ENCODE results near the gene QRFP. TPM values are rescaled to one million over a fixed set of nuclear protein-coding genes. Genes with fewer than 3 reads are reported as not detected.
"Not testable (repeated sequence)": the region's sequence is repeated elsewhere in the genome, so short reads cannot be mapped to it uniquely, and the experiment has no call there.

QRFP gene
- total and polyA plus RNA-seq, 4 donors: 0.05 TPM; not detected in 3

- TF ChIP-seq EGR1 (IDR thresholded peaks at IDR 0.05; ENCODE audit: low read depth in 2 of 2) (no peak), ATF3 (IDR thresholded peaks at IDR 0.05) (no peak), FOXA1 (IDR thresholded peaks at IDR 0.05) (no peak), RXRA (IDR thresholded peaks at IDR 0.05) (no peak), YY1 (IDR thresholded peaks at IDR 0.05) (no peak), SP1 (IDR thresholded peaks at IDR 0.05) (no peak), FOXA2 (IDR thresholded peaks at IDR 0.05) (no peak), TAF1 (conservative IDR thresholded peaks at IDR 0.05) (no peak), NR2F2 (IDR thresholded peaks at IDR 0.05) (no peak)
Measured at GRCh38 chr9:130912932-130913598, 16.5 kb upstream of the QRFP start (continued).

- H3K9ac ChIP-seq (ENCODE audit: low read depth in 1 of 2, low read length in 2 of 2): no peak overlapping the region
- no peak overlapping the region for H3K4me3 ChIP-seq (ENCODE audit: low read depth in 1 of 3, low read length in 3 of 3)
- no peak overlapping the region for H3K27ac ChIP-seq (ENCODE audit: low read depth in 1 of 2, low read length in 2 of 2)
- H3K36me3 ChIP-seq (ENCODE audit: control insufficient read depth in 4 of 4, insufficient read depth in 3 of 4, low read depth in 1 of 4, low read length in 3 of 4): no peaks in the 10 kb centered on the region
- WGBS: 85% methylated on average over 26 of the region's 26 CpGs
- no peaks in the 10 kb centered on the region for H3K4me1 ChIP-seq (ENCODE audit: control insufficient read depth in 4 of 4, insufficient read depth in 4 of 4, low read length in 3 of 4)
- peaks cover 0 to 7% (median under 1%) of the 10 kb centered on the region in 4 donors for H3K27me3 ChIP-seq (ENCODE audit: control insufficient read depth in 4 of 4, insufficient read depth in 4 of 4, low read length in 3 of 4)
- no peak for DNase-seq (ENCODE audit: low spot score)
- TF ChIP-seq JUND (IDR thresholded peaks at IDR 0.05): no peak
- TF ChIP-seq ATF3 (IDR thresholded peaks at IDR 0.05): no peak
- TF ChIP-seq RXRA (IDR thresholded peaks at IDR 0.05): no peak
- no peak for TF ChIP-seq CTCF (IDR thresholded peaks at IDR 0.05; ENCODE audit: low read depth, low read length, missing input control)
- TF ChIP-seq EGR1 (IDR thresholded peaks at IDR 0.05; ENCODE audit: low read depth in 2 of 2): no peak
- TF ChIP-seq MAX (IDR thresholded peaks at IDR 0.05): no peak
- no peak for TF ChIP-seq NR2F2 (IDR thresholded peaks at IDR 0.05)
- no peak for TF ChIP-seq HNF4A (conservative IDR thresholded peaks at IDR 0.05)
- no peak for TF ChIP-seq RAD21 (IDR thresholded peaks at IDR 0.05)
- no peak for TF ChIP-seq TAF1 (conservative IDR thresholded peaks at IDR 0.05)
- TF ChIP-seq ZBTB33 (IDR thresholded peaks at IDR 0.05): no peak
- no peak for TF ChIP-seq FOXA2 (IDR thresholded peaks at IDR 0.05)
- no peak for TF ChIP-seq SP1 (IDR thresholded peaks at IDR 0.05)
- no peaks in the 10 kb centered on the region for H3K9me3 ChIP-seq (ENCODE audit: control insufficient read depth in 4 of 4, low read length in 3 of 4)
Measured at GRCh38 chr9:130911254-130912049, 14.8 kb upstream of the QRFP start.

- not testable (repeated sequence) for H3K9me3 ChIP-seq (ENCODE audit: control insufficient read depth in 4 of 4, low read length in 3 of 4); H3K9ac ChIP-seq (ENCODE audit: low read depth in 1 of 2, low read length in 2 of 2); H3K4me3 ChIP-seq (ENCODE audit: low read depth in 1 of 3, low read length in 3 of 3); DNase-seq (ENCODE audit: low spot score); H3K36me3 ChIP-seq (ENCODE audit: control insufficient read depth in 4 of 4, insufficient read depth in 3 of 4, low read depth in 1 of 4, low read length in 3 of 4); H3K27me3 ChIP-seq (ENCODE audit: control insufficient read depth in 4 of 4, insufficient read depth in 4 of 4, low read length in 3 of 4); H3K27ac ChIP-seq (ENCODE audit: low read depth in 1 of 2, low read length in 2 of 2); H3K4me1 ChIP-seq (ENCODE audit: control insufficient read depth in 4 of 4, insufficient read depth in 4 of 4, low read length in 3 of 4)
- 58% methylated on average over 1 of the region's 1 CpG for WGBS
Measured at GRCh38 chr9:130910670-130911069, 14.1 kb upstream of the QRFP start.

GRCh38 chr9:130910041-130910440 lies 13.4 kb upstream of the QRFP start:
- not testable (repeated sequence) for DNase-seq (ENCODE audit: low spot score); H3K27ac ChIP-seq (ENCODE audit: low read depth in 1 of 2, low read length in 2 of 2); H3K27me3 ChIP-seq (ENCODE audit: control insufficient read depth in 4 of 4, insufficient read depth in 4 of 4, low read length in 3 of 4); H3K9ac ChIP-seq (ENCODE audit: low read depth in 1 of 2, low read length in 2 of 2); H3K4me1 ChIP-seq (ENCODE audit: control insufficient read depth in 4 of 4, insufficient read depth in 4 of 4, low read length in 3 of 4); H3K9me3 ChIP-seq (ENCODE audit: control insufficient read depth in 4 of 4, low read length in 3 of 4); H3K4me3 ChIP-seq (ENCODE audit: low read depth in 1 of 3, low read length in 3 of 3); H3K36me3 ChIP-seq (ENCODE audit: control insufficient read depth in 4 of 4, insufficient read depth in 3 of 4, low read depth in 1 of 4, low read length in 3 of 4)
- WGBS: 93% methylated on average over 27 of the region's 27 CpGs

Data from liver (tissue), 9 donors.